K562 (cell line): Measurements from ENCODE around the gene DNAJC25. TPM values are rescaled to one million over a fixed set of nuclear protein-coding genes. Genes with fewer than 3 reads are reported as not detected.

Experiments used
- AFF4 ChIP-seq: sonication (generic); formaldehyde crosslinking; IDR thresholded peaks from 2 replicates; pipeline ENCODE4 v1.8.0; 2023; ENCODE audit warnings: mild to moderate bottlenecking, missing genetic modification reagents
- E2F1 ChIP-seq: sonication (generic); formaldehyde crosslinking; IDR thresholded peaks from 2 replicates; pipeline ENCODE4 v1.8.1; 2023; ENCODE audit warnings: mild to moderate bottlenecking, missing genetic modification reagents, moderate library complexity
- HDAC3 ChIP-seq: fragments of 450-650 bp; IDR thresholded peaks from 2 replicates; pipeline ENCODE4 v1.6.1; 2018; ENCODE audit warnings: borderline replicate concordance, mild to moderate bottlenecking, moderate library complexity; ENCODE audit not compliant: partially characterized antibody
- HES1 ChIP-seq: fragments of 450-650 bp; IDR thresholded peaks from 2 replicates; pipeline ENCODE4 v1.6.1; 2016; ENCODE audit warnings: low read depth, mild to moderate bottlenecking, moderate library complexity
- MYC ChIP-seq, 2 experiments: fragments of 250-450 bp in 1 of 2; sonication (Bioruptor Pico) in 1 of 2; IDR thresholded peaks; 2 replicates each; pipeline versions ENCODE4 v1.5.1 to v1.6.1; 2012 to 2021; ENCODE audit warnings: low read depth in 2 of 2, borderline replicate concordance in 1 of 2, improper control_type of control experiment in 1 of 2, low read length in 1 of 2, mild to moderate bottlenecking in 1 of 2, moderate library complexity in 1 of 2
- PPARD ChIP-seq: fragments of 250-450 bp; sonication (Bioruptor Pico); IDR thresholded peaks from 2 replicates; pipeline ENCODE4 v1.8.0; 2022; ENCODE audit warnings: inconsistent platforms, mild to moderate bottlenecking, moderate library complexity
- RAD51 ChIP-seq: fragments of 450-650 bp; IDR thresholded peaks from 2 replicates; pipeline ENCODE4 v1.7.1; 2016; ENCODE audit warnings: low read depth, mild to moderate bottlenecking, borderline replicate concordance
- SIRT6 ChIP-seq: IDR thresholded peaks from one replicate; pipeline ENCODE4 v1.6.1; 2012; ENCODE audit warnings: low read depth, mild to moderate bottlenecking, control low read depth, inconsistent platforms, low read length, moderate library complexity
- U2AF2 ChIP-seq: fragments of 200-400 bp; formaldehyde crosslinking; optimal IDR thresholded peaks from 2 replicates; pipeline ENCODE3; 2017; ENCODE audit warnings: low read depth, mild to moderate bottlenecking, low read length
- XRCC5 ChIP-seq: fragments of 200-400 bp; formaldehyde crosslinking; IDR thresholded peaks from 2 replicates; pipeline ENCODE4 v1.6.1; 2017; ENCODE audit warnings: low read depth, mild to moderate bottlenecking, low read length
- ZMIZ1 ChIP-seq, 2 experiments: fragments of 150-350 bp in 1 of 2; IDR thresholded peaks; 2 replicates each; pipeline ENCODE4 v1.6.1; 2012 to 2016; ENCODE audit warnings: low read depth in 2 of 2, low read length in 2 of 2, mild to moderate bottlenecking in 1 of 2, moderate library complexity in 1 of 2
- ZNF347 ChIP-seq: fragments of 450-650 bp; formaldehyde crosslinking; IDR thresholded peaks from 2 replicates; pipeline ENCODE4 v1.4.0; 2020; ENCODE audit warnings: low read depth, mild to moderate bottlenecking, moderate library complexity
- ZNF639 ChIP-seq, 2 experiments: fragments of 200-800 bp in 1 of 2; sonication (Bioruptor generic) in 1 of 2; sonication (generic) in 1 of 2; formaldehyde crosslinking in 1 of 2; IDR thresholded peaks in 1 of 2; conservative IDR thresholded peaks in 1 of 2; 2 replicates each; pipeline versions ENCODE4 v1.5.0 to v1.6.1; 2016 to 2020; ENCODE audit warnings: missing compliant biosample characterization in 1 of 2, missing genetic modification characterization in 1 of 2, missing genetic modification reagents in 1 of 2
- polyA plus RNA-seq, 8 experiments: library from polyadenylated mRNA; depleted of rRNA in 4 of 8; stranded (reverse) in 5 of 8; unstranded in 3 of 8; fragments of >200 nt; fragmentation: Nextera tagmentation in 2 of 8; fragmentation: Illumina TruSeq in 1 of 8; extraction: Ambion mirVana in 2 of 8; extraction: Trizol in 1 of 8; gene quantifications; 2 replicates each; pipeline versions ENCODE4 v1.2.1 to v1.2.3, GENCODE V29; 2011 to 2014; ENCODE audit warnings: inconsistent platforms in 1 of 8, missing spikeins in 1 of 8
- total RNA-seq, 7 experiments: library from RNA; depleted of rRNA in 6 of 7; stranded (reverse); fragments of >200 nt in 6 of 7; fragmentation: Illumina TruSeq in 2 of 7; extraction: Trizol in 2 of 7; gene quantifications; 2 replicates each; pipeline versions ENCODE4 v1.2.1 to v1.2.3, GENCODE V29; 2011 to 2021; ENCODE audit warnings: low replicate concordance in 1 of 7

DNAJC25 gene
- total and polyA plus RNA-seq, 9 of the 15 experiments (the other 6 are each of a cell fraction or from before 2014, with no cell fraction given) = 3.7 to 11.2 (median 7.1) TPM

- no peak for TF ChIP-seq AFF4 (CRISPR knock-in tag)
- no peak for TF ChIP-seq SIRT6
- TF ChIP-seq ZNF347 (CRISPR knock-in tag) = no peak
- TF ChIP-seq PPARD (CRISPR knock-in tag) = no peak
- TF ChIP-seq ZMIZ1 (IDR thresholded peaks at IDR 0.05; ENCODE audit: low read depth in 2 of 2, low read length in 2 of 2) = no peak
- TF ChIP-seq XRCC5 = peak; percentile 2; the same call in 1 of the 2 replicates
- no peak for TF ChIP-seq RAD51
- TF ChIP-seq MYC (IDR thresholded peaks at IDR 0.05; ENCODE audit: low read depth, low read length) = peak; percentile 84
- no peak for TF ChIP-seq MYC (CRISPR knock-in tag; IDR thresholded peaks at IDR 0.05; ENCODE audit: borderline replicate concordance, low read depth)
- no peak for TF ChIP-seq E2F1 (CRISPR knock-in tag)
- no peak for TF ChIP-seq HES1
- no peak for TF ChIP-seq HDAC3
- TF ChIP-seq ZNF639 (CRISPR knock-in tag; conservative IDR thresholded peaks at IDR 0.05 in 1 of 2, IDR thresholded peaks at IDR 0.05 in 1 of 2) = no peak
- TF ChIP-seq U2AF2 = no peak
Observed at GRCh38 chr9:111631214-111631971, at the start of gene DNAJC25 (continued).
